ENCODE results near the gene ID4. TPM values are rescaled to one million over a fixed set of nuclear protein-coding genes. Genes with fewer than 3 reads are reported as not detected.
"Not testable (repeated sequence)": the region's sequence is repeated elsewhere in the genome, so short reads cannot be mapped to it uniquely, and the experiment has no call there.

The ID4 gene
- total and polyA plus RNA-seq, 2 donors from 2014 or later = 17.9 to 60.4 TPM

DNA sequence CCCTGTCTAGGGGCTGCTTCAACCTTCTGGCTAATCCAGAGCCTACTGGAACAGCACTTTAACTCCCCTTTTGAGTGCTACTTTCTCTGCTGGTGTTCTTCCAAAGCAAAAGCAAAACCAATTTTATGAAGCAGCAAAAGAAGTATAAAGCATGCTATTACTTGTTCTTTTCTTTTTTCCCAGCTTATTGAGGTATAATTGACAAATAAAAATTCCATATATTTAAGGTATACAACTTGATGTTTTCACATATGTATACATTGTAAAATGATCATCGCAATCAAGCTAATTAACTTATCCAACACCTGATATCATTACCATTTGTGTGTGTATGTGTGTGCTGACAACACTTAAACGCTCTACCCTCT is 14.9 kb downstream of the ID4 start:
- DNase-seq (no peak), FAIRE-seq (no peak)
- Histone ChIP-seq H3K27me3 (ENCODE audit: control insufficient read depth, insufficient read depth, low read length) (no peaks in the 10 kb centered on the region), H3K9me3 (ENCODE audit: control insufficient read depth in 2 of 3, insufficient read depth in 1 of 3, low read length in 3 of 3) (no peaks in the 10 kb centered on the region), H3K36me3 (ENCODE audit: control insufficient read depth in 2 of 3, insufficient read depth in 3 of 3, low read length in 3 of 3) (no peaks in the 10 kb centered on the region), H3K9ac (ENCODE audit: low read length in 3 of 3) (no peak overlapping the region), H3K4me1 (ENCODE audit: control insufficient read depth in 2 of 3, insufficient read depth in 2 of 3, low read depth in 1 of 3, low read length in 3 of 3) (peaks cover 0 to 4% (median 0%) of the 10 kb centered on the region in 3 donors), H3K27ac (ENCODE audit: low read depth in 2 of 2, low read length in 2 of 2) (no peak overlapping the region), H3K4me3 (ENCODE audit: low read length in 3 of 3) (no peak overlapping the region)
- intact Hi-C loops (cut with DNase I) = loop anchor here (10.0 kb wide), 1 partner anchor 867 kb away; no protein-coding TSS in a partner anchor
- TF ChIP-seq, protein P1, sequence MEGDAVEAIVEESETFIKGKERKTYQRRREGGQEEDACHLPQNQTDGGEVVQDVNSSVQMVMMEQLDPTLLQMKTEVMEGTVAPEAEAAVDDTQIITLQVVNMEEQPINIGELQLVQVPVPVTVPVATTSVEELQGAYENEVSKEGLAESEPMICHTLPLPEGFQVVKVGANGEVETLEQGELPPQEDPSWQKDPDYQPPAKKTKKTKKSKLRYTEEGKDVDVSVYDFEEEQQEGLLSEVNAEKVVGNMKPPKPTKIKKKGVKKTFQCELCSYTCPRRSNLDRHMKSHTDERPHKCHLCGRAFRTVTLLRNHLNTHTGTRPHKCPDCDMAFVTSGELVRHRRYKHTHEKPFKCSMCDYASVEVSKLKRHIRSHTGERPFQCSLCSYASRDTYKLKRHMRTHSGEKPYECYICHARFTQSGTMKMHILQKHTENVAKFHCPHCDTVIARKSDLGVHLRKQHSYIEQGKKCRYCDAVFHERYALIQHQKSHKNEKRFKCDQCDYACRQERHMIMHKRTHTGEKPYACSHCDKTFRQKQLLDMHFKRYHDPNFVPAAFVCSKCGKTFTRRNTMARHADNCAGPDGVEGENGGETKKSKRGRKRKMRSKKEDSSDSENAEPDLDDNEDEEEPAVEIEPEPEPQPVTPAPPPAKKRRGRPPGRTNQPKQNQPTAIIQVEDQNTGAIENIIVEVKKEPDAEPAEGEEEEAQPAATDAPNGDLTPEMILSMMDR (IDR thresholded peaks at IDR 0.05; ENCODE audit: borderline replicate concordance, extremely low read depth, insufficient read depth) = no peak

DNA sequence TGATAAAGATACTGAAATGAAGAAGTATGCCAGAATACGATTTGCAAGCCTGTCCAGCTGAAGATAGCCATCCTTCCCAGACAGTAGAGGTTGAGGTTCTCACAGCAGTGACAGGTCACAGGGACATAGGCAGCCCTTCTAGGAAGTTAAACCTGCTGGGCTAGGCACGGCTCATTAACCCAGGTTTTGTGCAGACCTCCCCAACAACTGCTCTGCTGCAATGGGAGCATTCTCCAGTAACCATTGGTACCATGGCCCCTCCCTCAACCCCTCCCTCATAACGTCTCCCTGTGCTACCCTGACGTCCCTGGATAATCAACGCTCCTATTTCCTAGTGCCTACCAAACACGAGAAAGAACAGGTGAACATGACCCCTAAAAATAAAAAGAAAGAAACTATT is 15.8 kb downstream of the ID4 start:
- intact Hi-C loops (cut with DNase I) = loop anchor here (10.0 kb wide), 1 partner anchor 868 kb away; no protein-coding TSS in a partner anchor
- Histone ChIP-seq H3K4me1 (ENCODE audit: control insufficient read depth in 2 of 3, insufficient read depth in 2 of 3, low read depth in 1 of 3, low read length in 3 of 3) (peaks cover 0 to 4% (median 0%) of the 10 kb centered on the region in 3 donors), H3K36me3 (ENCODE audit: control insufficient read depth in 2 of 3, insufficient read depth in 3 of 3, low read length in 3 of 3) (no peaks in the 10 kb centered on the region), H3K9me3 (ENCODE audit: control insufficient read depth in 2 of 3, insufficient read depth in 1 of 3, low read length in 3 of 3) (no peaks in the 10 kb centered on the region), H3K9ac (ENCODE audit: low read length in 3 of 3) (no peak overlapping the region), H3K27me3 (ENCODE audit: control insufficient read depth, insufficient read depth, low read length) (no peaks in the 10 kb centered on the region), H3K4me3 (ENCODE audit: low read length in 3 of 3) (no peak overlapping the region), H3K27ac (ENCODE audit: low read depth in 2 of 2, low read length in 2 of 2) (no peak overlapping the region)
- DNase-seq = peak in 3 of 5 donors; percentile 53 to 58 (median 53)
- TF ChIP-seq, protein P1 (IDR thresholded peaks at IDR 0.05; ENCODE audit: borderline replicate concordance, extremely low read depth, insufficient read depth) = no peak
- no peak for FAIRE-seq

DNA sequence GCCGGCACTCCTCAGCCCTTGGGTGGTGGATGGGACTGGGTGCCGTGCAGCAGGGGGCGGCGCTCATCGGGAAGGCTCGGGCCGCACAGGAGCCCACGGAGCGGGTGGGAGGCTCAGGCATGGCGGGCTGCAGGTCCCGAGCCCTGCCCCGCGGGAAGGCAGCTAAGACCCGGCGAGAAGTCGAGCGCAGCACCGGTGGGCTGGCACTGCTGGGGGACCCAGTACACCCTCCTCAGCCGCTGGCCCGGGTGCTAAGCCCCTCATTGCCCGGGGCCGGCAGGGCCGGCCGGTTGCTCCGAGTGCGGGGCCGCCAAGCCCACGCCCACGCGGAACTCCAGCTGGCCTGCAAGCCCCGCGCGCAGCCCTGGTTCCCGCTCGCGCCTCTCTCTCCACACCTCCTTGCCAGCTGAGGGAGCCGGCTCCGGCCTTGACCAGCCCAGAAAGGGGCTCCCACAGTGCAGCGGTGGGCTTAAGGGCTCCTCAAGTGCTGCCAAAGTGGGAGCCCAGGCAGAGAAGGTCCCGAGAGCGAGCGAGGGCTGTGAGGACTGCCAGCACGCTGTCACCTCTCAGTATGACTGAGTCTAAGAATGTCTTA is 17.3 kb downstream of the ID4 start:
- not testable (repeated sequence) for H3K27ac ChIP-seq (ENCODE audit: low read depth in 2 of 2, low read length in 2 of 2); H3K9me3 ChIP-seq (ENCODE audit: control insufficient read depth in 2 of 3, insufficient read depth in 1 of 3, low read length in 3 of 3); H3K4me3 ChIP-seq (ENCODE audit: low read length in 3 of 3); H3K36me3 ChIP-seq (ENCODE audit: control insufficient read depth in 2 of 3, insufficient read depth in 3 of 3, low read length in 3 of 3); H3K4me1 ChIP-seq (ENCODE audit: control insufficient read depth in 2 of 3, insufficient read depth in 2 of 3, low read depth in 1 of 3, low read length in 3 of 3); DNase-seq; H3K27me3 ChIP-seq (ENCODE audit: control insufficient read depth, insufficient read depth, low read length); H3K9ac ChIP-seq (ENCODE audit: low read length in 3 of 3); FAIRE-seq
- intact Hi-C loops (cut with DNase I) = loop anchor here (10.0 kb wide), 1 partner anchor 870 kb away; no protein-coding TSS in a partner anchor

DNA sequence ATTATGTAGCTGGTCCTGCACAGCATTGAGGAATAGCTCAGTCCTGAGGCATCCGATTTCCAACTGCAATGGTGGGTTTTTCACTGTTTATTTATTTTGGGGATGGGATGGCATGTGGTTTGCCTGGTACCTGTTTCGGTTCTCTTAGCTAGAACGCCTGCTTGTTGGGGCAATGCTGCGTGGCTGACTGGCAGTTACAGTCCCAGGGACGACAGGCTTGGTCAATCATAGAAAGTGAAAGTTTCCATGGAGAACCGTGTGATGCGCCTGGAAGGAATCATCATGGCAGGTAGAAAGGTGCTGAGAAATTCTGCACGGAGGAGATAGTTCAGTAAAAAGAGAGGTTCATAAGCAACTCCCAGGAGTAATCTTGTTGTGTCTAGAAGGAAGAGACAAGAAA is 18.4 kb downstream of the ID4 start:
- no peaks in the 10 kb centered on the region for H3K9me3 ChIP-seq (ENCODE audit: control insufficient read depth in 2 of 3, insufficient read depth in 1 of 3, low read length in 3 of 3)
- H3K27me3 ChIP-seq (ENCODE audit: control insufficient read depth, insufficient read depth, low read length) = no peaks in the 10 kb centered on the region
- DNase-seq = no peak
- H3K9ac ChIP-seq (ENCODE audit: low read length in 3 of 3) = no peak overlapping the region
- intact Hi-C loops (cut with DNase I) = loop anchor here (10.0 kb wide), 1 partner anchor 871 kb away; no protein-coding TSS in a partner anchor
- H3K4me3 ChIP-seq (ENCODE audit: low read length in 3 of 3) = no peak overlapping the region
- H3K36me3 ChIP-seq (ENCODE audit: control insufficient read depth in 2 of 3, insufficient read depth in 3 of 3, low read length in 3 of 3) = no peaks in the 10 kb centered on the region
- no peak for FAIRE-seq
- H3K4me1 ChIP-seq (ENCODE audit: control insufficient read depth in 2 of 3, insufficient read depth in 2 of 3, low read depth in 1 of 3, low read length in 3 of 3) = peaks cover 0 to 4% (median 0%) of the 10 kb centered on the region in 3 donors
- TF ChIP-seq, protein P1 (IDR thresholded peaks at IDR 0.05; ENCODE audit: borderline replicate concordance, extremely low read depth, insufficient read depth) = no peak
- no peak overlapping the region for H3K27ac ChIP-seq (ENCODE audit: low read depth in 2 of 2, low read length in 2 of 2)
